Subcutaneous abdominal adipose tissue (tissue), 5 donors: ENCODE measurements around the gene PTPN14.

Experiments used
- H3K27ac ChIP-seq: one replicate; pipeline ENCODE4 v1.7.0; 2013; ENCODE audit warnings: low read depth, mild to moderate bottlenecking, inconsistent platforms, low read length, moderate library complexity
- H3K27me3 ChIP-seq, 5 donors: one replicate each; pipeline ENCODE4 v1.7.0; 2013; ENCODE audit warnings: low read length in 5 of 5, inconsistent platforms in 1 of 5; ENCODE audit not compliant: control insufficient read depth in 5 of 5, insufficient read depth in 4 of 5
- H3K36me3 ChIP-seq, 5 donors: one replicate each; pipeline ENCODE4 v1.7.0; 2013; ENCODE audit warnings: low read length in 5 of 5; ENCODE audit not compliant: control insufficient read depth in 5 of 5, insufficient read depth in 5 of 5
- H3K4me1 ChIP-seq, 5 donors: one replicate each; pipeline ENCODE4 v1.7.0; 2013; ENCODE audit warnings: low read length in 5 of 5, mild to moderate bottlenecking in 3 of 5, moderate library complexity in 1 of 5; ENCODE audit not compliant: control insufficient read depth in 5 of 5, insufficient read depth in 5 of 5
- H3K4me3 ChIP-seq, 5 donors: one replicate each; pipeline ENCODE4 v1.7.0; 2013; ENCODE audit warnings: low read length in 5 of 5, low read depth in 1 of 5
- H3K9ac ChIP-seq, 5 donors: one replicate each; pipeline ENCODE4 v1.7.0; 2013; ENCODE audit warnings: low read length in 5 of 5, mild to moderate bottlenecking in 4 of 5, moderate library complexity in 3 of 5
- H3K9me3 ChIP-seq, 5 donors: one replicate each; pipeline ENCODE4 v1.7.0; 2013; ENCODE audit warnings: low read length in 5 of 5; ENCODE audit not compliant: control insufficient read depth in 5 of 5
- donor health status: healthy.
- donor health status: healthy.
- donor health status: healthy.
- donor health status: healthy.
- donor health status: healthy.

Gene PTPN14

DNA sequence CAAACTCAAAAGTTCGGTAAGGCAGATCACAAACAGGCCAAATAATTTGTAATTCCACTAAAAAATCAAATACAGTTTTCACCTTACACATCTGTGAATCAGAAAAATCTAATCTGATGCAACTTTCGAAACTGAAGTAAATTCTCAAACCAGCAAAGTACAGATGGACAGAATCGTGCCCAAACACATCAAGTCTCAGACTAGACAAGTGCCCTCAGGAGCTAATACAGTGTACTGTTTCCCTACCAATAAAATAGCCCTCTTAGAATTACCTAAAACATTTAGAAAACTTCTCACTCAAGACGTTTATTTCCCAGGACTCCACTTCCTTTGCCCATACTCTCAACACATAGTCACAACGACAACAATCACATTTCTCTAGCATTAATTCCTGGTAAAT lies 136.3 kb downstream of the PTPN14 start:
- Histone ChIP-seq H3K9ac (no peak overlapping the region), H3K27ac (no peak overlapping the region), H3K9me3 (no peaks in the 10 kb centered on the region), H3K27me3 (no peaks in the 10 kb centered on the region), H3K4me1 (peaks cover 0 to 31% (median 17%) of the 10 kb centered on the region in 5 donors), H3K4me3 (no peak overlapping the region), H3K36me3 (peaks cover 0 to 5% (median 0%) of the 10 kb centered on the region in 5 donors)

DNA sequence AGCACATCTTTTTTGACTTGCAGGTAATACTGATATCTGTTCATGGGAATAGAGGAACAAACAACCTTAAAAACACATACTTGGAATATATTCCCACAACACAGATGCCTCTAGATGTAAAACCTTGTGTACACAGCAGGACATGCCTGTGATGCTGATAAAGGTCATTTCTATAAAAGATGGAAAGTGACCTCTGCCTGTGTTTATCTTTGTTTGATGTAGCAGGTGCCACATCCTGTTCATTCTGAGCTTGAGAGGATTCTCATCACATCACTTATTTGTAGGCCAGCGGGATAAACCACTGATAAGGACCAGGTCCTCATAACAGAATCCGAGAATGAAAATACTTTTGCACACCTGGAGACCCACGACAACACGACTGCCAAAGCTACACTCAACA lies 136.7 kb downstream of the PTPN14 start:
- Histone ChIP-seq H3K4me3 (no peak overlapping the region), H3K27ac (no peak overlapping the region), H3K36me3 (peaks cover 0 to 5% (median 0%) of the 10 kb centered on the region in 5 donors), H3K4me1 (peaks cover 0 to 30% (median 17%) of the 10 kb centered on the region in 5 donors), H3K9ac (no peak overlapping the region), H3K9me3 (no peaks in the 10 kb centered on the region), H3K27me3 (no peaks in the 10 kb centered on the region)

DNA sequence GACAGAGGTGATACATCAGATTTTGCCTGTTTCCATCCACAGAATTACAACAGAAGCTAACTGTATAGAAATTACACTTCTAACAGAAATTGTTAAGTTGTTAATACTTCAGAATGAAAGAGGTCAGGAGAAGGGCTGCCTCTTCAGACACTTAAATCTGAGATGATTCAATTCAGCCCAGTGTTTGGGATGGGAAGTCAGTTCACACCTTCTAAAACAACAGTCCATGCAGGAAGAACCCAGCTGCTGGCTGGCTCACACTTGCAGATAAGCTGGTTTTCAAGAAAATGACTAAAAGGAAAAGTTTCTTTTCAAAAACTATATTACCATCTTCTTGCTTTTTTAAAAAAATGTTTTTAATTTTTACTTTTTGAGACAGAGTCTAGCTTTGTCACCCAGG lies 138.1 kb downstream of the PTPN14 start:
- Histone ChIP-seq H3K9ac (no peak overlapping the region), H3K4me1 (peaks cover 0 to 23% (median 16%) of the 10 kb centered on the region in 5 donors), H3K36me3 (peaks cover 0 to 8% (median 0%) of the 10 kb centered on the region in 5 donors), H3K9me3 (no peaks in the 10 kb centered on the region), H3K4me3 (no peak overlapping the region), H3K27me3 (no peaks in the 10 kb centered on the region), H3K27ac (no peak overlapping the region)

DNA sequence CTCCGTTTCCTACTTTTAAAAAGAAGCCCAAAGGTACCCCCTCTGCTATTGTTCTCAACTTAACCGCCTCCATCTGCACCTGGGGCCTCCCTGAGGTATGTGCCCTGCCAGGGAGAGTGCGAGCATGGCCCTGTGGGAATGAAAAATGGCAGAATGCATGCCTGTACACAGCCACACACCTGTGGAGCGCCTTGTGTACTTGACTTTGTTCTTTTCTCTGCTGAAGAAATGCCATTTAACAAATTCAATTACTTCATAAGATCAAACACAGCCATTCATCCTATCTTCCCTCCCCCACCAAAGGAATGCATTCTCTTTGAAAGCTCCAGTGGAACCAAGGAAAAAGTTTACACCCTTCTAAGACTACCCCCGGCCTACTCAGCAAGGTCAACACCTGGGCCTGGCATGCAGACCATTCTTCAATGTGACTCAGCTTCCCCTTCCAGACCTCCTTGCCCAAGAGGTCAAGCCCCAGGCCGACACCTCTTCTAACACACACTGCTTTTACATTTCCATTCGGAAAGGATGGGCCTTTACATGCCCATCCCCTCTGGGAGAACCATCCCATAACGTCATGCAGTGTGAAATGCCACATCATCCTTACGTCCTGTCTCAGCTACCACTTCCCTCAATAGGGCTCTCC lies 146.7 kb downstream of the PTPN14 start:
- no peaks in the 10 kb centered on the region for H3K9me3 ChIP-seq
- H3K27me3 ChIP-seq, result no peaks in the 10 kb centered on the region
- H3K27ac ChIP-seq, result peak overlapping the region; percentile 48
- no peak overlapping the region for H3K9ac ChIP-seq
- H3K4me1 ChIP-seq, result peaks cover 3 to 17% (median 10%) of the 10 kb centered on the region in 5 donors
- no peak overlapping the region for H3K4me3 ChIP-seq
- H3K36me3 ChIP-seq, result peaks cover 6 to 16% (median 11%) of the 10 kb centered on the region in 5 donors

DNA sequence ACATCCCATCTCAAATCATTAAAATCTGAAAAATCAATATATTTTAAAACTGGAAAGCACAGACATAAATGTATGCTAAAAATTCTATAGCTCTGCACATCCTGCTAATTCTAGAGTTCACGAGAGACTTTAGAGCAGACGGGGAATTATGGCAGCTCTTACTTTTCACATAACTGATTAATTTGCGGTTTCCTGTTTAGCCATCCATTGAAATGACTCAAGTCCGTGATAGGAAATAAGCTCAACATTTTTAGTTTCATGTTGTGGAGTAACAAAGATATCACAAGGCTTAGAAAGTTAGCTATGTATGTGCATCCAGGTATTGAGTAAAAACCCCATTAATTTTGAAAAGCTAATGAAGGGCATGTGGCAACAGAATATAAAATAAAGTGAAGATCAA lies 147.2 kb downstream of the PTPN14 start:
- Histone ChIP-seq H3K9me3 (no peaks in the 10 kb centered on the region), H3K9ac (no peak overlapping the region), H3K27me3 (no peaks in the 10 kb centered on the region), H3K4me1 (peaks cover 3 to 17% (median 10%) of the 10 kb centered on the region in 5 donors), H3K4me3 (no peak overlapping the region), H3K36me3 (peaks cover 6 to 16% (median 11%) of the 10 kb centered on the region in 5 donors), H3K27ac (peak overlapping the region; percentile 48)

DNA sequence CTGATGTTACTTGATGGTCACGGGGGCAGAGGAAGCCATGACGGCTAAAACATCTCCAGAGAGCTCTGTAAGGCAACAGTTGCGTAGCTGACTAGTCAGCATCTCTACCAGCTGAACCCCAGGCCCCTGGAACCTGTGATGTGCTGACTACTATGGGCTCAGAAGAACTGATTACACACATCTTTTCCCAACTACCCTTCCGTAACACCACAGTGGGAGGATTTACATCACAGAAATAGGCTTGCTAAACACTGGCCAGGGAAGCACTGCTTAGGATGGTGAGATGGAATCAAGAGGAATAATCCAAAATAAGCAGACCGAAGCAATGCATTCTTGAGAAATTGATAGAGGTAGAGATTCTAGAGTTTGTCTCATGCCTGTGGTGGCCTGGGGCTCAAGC lies 148.0 kb downstream of the PTPN14 start:
- Histone ChIP-seq H3K27ac (peak overlapping the region; percentile 1), H3K4me3 (no peak overlapping the region), H3K4me1 (peaks cover 3 to 17% (median 10%) of the 10 kb centered on the region in 5 donors), H3K27me3 (no peaks in the 10 kb centered on the region), H3K9me3 (no peaks in the 10 kb centered on the region), H3K36me3 (peaks cover 6 to 16% (median 11%) of the 10 kb centered on the region in 5 donors), H3K9ac (no peak overlapping the region)

DNA sequence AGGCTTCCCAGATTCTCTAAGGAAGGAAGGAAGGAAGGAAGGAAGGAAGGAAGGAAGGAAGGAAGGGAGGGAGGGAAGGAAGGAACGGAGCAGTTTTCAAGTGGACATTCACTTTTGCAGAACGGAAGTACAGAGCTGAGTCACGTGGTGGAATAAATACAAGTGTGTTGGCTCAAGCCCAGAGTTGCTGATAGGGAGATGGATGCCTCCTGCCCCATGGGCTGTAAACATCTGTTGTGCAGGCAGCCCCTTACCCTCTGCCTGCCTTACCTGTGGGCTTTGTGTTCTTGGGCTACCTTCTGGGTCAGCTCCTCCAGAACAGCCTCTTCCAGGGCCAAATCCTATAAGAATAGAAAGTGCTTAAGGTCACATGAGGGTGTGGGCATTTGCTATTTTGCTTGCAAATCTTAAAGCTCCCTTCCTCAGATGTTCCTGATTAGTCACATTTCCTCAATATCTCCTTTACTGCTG lies 148.8 kb downstream of the PTPN14 start:
- peaks cover 2 to 13% (median 3%) of the 10 kb centered on the region in 5 donors for H3K4me1 ChIP-seq
- H3K27me3 ChIP-seq, result no peaks in the 10 kb centered on the region
- peaks cover 9 to 20% (median 11%) of the 10 kb centered on the region in 5 donors for H3K36me3 ChIP-seq
- H3K9me3 ChIP-seq, result no peaks in the 10 kb centered on the region
- H3K9ac ChIP-seq, result no peak overlapping the region
- H3K27ac ChIP-seq, result no peak overlapping the region
- H3K4me3 ChIP-seq, result no peak overlapping the region

DNA sequence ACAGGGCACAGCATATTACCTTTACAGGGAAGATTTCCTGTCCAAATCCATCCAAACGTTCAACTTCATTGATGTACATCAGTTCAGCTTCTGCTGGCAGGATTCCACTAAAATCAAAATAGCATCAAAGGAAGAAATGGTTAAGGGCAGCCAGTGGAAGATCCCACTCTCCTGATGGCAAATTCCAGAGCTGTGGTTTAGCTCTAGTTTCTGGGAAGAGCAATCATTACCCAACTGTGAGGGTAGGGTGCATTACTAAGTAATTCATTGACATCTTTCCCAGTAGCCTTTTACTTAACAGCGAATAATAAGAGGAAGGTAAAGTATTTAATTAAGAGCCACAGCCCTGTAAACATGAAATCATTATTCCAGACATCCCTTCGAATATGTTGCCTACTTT lies 149.7 kb downstream of the PTPN14 start:
- Histone ChIP-seq H3K27ac (no peak overlapping the region), H3K4me1 (peaks cover 0 to 13% (median 3%) of the 10 kb centered on the region in 5 donors), H3K27me3 (no peaks in the 10 kb centered on the region), H3K4me3 (no peak overlapping the region), H3K9me3 (no peaks in the 10 kb centered on the region), H3K9ac (no peak overlapping the region), H3K36me3 (peaks cover 9 to 24% (median 12%) of the 10 kb centered on the region in 5 donors)

DNA sequence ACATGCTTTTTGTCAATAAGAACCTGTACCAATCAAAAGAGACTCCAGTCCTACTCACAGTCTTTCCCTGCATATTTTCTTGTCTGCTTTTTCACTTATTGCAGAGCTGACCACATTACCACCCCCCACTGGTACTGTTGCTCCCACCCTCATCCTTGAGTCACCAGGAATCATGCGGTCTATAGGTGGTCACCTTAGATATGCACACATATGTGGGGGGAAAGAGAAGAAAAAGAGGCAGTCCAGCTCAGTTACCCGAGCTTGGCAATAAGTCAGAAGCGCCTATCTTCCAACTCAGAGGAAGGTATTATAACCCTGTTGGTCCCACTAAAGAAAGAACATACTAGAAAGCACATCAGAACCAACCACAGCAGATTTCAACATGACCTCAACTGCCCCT lies 151.3 kb downstream of the PTPN14 start:
- H3K4me3 ChIP-seq, result no peak overlapping the region
- peaks cover 9 to 27% (median 14%) of the 10 kb centered on the region in 5 donors for H3K36me3 ChIP-seq
- H3K4me1 ChIP-seq, result peaks cover 0 to 13% (median 3%) of the 10 kb centered on the region in 5 donors
- H3K9me3 ChIP-seq, result no peaks in the 10 kb centered on the region
- no peak overlapping the region for H3K27ac ChIP-seq
- H3K9ac ChIP-seq, result no peak overlapping the region
- H3K27me3 ChIP-seq, result no peaks in the 10 kb centered on the region

DNA sequence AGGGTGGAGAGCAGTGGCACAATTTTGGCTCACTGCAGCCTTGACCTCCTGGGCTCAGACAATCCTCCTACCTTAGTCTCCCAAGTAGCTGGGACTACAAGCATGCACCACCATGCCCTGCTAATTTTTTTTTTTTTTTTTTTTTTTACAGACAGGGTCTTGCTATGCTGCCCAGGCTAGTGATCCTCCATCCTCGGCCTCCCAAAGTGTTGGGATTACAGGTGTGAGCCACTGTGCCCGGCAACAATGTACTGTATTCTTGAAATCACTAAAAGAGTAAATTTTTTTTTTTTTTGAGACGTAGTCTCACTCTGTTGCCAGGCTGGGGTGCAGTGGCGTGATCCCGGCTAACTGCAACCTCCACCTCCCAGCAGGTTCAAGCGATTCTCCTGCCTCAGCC lies 152.9 kb downstream of the PTPN14 start:
- Histone ChIP-seq H3K4me1 (peaks cover 0 to 6% (median 3%) of the 10 kb centered on the region in 5 donors), H3K36me3 (peaks cover 10 to 36% (median 23%) of the 10 kb centered on the region in 5 donors), H3K9me3 (no peaks in the 10 kb centered on the region), H3K9ac (no peak overlapping the region), H3K4me3 (no peak overlapping the region), H3K27me3 (no peaks in the 10 kb centered on the region), H3K27ac (no peak overlapping the region)
